ENCODE data around the gene VTI1A.

The VTI1A gene

GRCh38 chr10:112601214-112602090 lies 154.4 kb downstream of the VTI1A start:
- no peak for DNase-seq

DNA sequence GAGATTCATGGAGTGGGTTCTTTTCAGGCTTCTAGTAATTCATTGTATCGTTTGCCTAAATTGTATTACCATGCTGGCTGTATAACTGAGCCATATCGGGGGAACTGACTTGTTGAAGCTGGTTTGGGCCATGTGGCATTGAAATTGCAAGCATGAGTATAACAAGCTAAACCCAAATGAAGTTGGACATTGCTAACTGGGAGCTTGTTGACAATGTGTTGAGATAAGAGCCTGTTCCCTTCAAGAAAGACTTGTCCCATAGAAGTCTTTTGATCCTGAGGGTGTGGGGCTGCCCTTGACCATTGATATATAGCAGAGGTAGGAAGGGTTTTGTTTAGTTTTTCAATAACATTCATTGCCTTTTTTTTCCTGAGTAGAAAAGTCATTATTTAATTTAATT lies 156.0 kb downstream of the VTI1A start:
- DNase-seq, result no peak

- no peak for DNase-seq
Observed at GRCh38 chr10:112605063-112605462, 158.0 kb downstream of the VTI1A start.

DNA sequence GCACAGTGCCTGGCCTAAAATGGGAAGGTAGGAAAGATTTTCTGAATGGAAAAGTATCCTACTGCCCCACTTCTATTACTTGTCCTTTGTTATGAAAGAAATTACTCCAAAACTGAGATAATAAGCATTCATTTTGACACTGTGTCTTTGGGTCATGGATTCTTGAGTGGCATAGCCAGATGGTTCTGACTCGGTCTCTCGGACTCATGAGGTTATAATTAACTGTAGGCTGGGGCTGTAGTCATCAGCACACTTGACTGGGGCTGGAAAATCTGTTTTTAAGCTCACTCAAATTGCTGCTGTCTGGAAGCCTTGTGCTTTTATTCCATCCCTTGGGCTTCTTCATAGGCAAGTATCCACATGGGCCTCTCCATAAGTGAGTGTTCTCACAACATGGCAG lies 160.5 kb downstream of the VTI1A start:
- DNase-seq, result no peak

DNA sequence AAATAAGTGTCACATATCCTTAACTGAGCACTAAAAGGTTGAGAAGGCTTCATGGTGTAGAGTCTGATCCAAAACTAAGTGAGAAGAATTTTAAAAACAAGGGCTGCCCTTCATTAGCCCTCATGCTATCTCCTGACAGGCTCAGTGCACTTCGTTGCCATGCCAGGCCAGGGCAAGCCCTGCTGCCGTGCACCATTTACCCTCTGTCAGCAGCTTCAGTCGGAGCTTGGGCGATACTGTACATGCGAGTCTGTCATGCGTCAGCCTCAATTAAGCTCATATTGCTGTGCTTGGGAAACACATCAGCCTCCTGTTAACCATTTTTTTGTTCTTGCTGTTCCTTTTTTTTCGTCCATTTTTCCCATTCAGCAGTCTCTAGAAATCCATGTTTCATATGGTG lies 166.6 kb downstream of the VTI1A start:
- DNase-seq, result no peak

DNA sequence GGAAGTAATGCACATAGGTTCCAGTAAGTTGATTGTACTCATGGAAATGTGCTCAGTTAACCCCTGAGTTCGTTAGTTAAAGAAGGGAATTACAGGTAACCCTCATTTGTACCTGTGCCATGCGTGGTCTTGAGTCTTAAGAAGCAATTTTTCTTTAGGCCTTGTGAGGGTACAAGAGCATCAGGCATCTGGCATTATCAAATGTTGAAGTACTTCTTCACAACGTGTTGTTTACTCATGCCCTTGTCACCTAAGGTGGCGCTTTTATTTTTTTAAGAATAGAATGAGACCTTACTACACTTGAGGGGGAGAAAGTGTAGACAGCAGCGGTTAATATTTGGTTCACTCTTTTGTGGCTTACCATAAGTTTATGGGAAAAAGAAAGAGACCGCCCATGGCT lies 167.1 kb downstream of the VTI1A start:
- no peak for DNase-seq

- DNase-seq, result no peak
Observed at GRCh38 chr10:112614586-112614985, 167.6 kb downstream of the VTI1A start.

GRCh38 chr10:112615269-112615668 lies 168.3 kb downstream of the VTI1A start:
- no peak for DNase-seq

- DNase-seq, result no peak
Observed at GRCh38 chr10:112616647-112617046, 169.6 kb downstream of the VTI1A start.

DNA sequence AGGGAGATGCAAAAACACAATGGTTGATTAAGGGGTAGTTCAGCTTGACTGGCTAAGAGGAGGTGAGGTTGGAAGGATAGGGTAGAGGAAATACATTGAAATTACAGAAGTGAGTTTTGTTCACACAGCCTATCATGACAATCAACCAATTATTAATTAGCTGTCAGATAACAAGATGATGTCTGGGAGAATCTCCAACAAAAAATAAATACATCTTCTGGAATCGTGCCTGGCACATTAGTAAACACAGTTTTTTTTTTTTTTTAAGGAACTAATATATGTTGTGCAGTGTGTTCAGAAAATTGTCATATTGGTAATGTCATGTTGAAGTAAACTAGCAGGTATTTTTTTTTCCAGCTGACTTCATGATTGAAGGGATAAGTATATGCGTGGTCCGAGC lies 171.8 kb downstream of the VTI1A start:
- no peak for DNase-seq

DNA sequence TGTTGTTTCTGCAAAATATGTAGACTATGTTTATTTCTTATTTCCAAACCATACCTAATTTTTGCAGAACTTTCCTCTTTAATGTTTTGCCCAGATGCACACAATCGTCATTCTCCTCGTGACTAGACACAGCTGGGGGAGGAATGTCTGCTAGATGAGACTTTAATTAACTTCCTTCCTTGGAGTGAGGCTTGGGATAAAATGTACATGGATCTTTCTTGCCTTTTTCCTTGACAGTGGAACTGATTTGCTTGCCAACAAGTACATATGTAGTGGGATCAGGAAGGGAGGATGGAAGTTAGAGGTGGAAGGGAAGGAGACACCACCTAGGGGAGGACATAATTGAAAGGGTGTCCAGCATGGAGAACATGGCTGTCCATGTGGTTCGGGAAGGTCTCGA lies 172.5 kb downstream of the VTI1A start:
- DNase-seq, result no peak

GRCh38 chr10:112622786-112623185 lies 175.8 kb downstream of the VTI1A start:
- DNase-seq, result no peak

- no peak for DNase-seq
Observed at GRCh38 chr10:112624546-112625048, 177.6 kb downstream of the VTI1A start.

DNA sequence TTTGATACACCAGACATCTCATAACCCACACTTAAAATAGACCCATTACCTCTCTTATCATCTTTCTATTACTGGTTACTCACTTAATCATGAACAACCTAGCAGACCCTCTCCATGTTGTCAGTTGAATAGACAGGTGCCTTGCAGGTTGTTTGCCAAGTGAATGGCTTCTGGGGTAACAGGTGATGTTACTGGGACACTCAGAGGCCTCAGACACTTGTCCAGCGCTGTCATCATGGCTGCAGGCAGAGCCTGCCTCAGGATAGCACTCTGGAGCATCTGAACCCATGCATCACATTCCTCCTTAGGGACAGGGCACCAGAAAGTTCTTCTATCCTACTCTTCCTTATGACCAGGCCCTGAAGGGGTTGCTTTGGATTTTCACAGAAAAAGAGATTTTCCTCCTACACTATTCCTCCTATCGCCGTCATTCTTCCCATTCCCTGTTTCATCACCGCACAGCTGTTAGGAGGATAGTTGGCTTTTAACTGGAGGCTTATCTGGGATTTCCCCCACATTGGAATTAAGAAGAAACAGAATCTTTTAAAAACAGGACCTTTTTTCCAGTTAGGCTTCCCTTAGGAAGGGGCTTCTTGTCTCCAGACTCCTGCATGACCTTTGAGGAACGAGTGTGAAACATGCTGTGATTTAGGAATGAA lies 182.1 kb downstream of the VTI1A start:
- DNase-seq, result no peak

- no peak for DNase-seq
Observed at GRCh38 chr10:112631501-112632400, 184.7 kb downstream of the VTI1A start.

- DNase-seq, result no peak
Observed at GRCh38 chr10:112634096-112634830, 187.2 kb downstream of the VTI1A start.

DNA sequence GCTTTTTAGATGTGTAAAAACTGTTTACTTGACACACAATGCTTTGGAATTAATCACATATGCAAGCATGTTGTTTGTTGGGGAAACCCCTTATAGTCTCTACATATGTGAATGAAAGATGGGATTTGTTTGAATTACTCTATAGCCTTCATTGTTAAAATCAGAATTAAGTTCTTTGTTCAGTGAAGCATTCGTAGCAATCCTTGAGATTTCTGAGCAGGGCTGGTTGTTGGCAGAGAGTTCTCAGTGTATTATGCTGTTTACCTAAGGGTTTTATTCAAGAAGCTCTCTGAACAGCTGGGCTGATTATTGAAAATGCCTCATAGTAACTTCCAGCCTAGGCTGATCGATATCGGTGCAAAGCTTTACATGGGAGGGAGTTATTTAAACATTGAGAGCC lies 190.9 kb downstream of the VTI1A start:
- DNase-seq, result no peak

DNA sequence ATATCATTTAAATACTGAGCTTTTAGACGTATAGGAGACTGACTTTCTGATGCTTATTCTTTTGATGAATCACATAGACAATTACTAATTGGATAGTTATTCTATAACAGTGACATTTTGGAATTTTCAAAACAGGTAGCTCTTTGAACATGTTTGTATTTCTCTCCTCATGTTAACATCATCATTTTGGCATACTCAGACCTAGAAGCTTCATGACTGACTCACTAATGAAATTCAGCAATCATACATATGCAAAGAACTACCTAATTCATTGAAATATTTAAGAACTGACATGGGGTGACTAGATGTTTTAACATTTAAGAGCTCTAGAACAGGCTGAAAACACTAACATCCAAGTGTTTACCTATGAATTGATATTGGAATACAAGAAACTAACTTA lies 192.3 kb downstream of the VTI1A start:
- DNase-seq, result no peak

DNA sequence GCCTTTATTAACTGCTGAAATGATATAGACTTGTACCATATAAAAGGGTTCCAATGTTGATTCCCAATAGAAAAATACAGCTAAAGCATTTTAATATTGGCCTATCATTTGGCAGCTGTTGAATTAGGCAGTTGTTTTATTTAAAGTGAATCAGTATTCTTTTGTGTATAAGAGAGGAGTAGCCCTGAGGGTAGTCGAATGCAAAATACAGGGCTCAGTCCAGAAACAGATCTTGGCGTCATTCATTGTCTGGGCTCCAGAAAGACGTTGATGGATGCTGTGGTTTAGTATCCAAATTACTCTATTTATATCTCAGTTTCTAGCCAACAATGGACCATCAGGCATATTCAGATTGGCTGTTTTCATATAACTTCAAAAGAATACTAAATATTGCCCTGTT lies 193.6 kb downstream of the VTI1A start:
- DNase-seq, result no peak

DNA sequence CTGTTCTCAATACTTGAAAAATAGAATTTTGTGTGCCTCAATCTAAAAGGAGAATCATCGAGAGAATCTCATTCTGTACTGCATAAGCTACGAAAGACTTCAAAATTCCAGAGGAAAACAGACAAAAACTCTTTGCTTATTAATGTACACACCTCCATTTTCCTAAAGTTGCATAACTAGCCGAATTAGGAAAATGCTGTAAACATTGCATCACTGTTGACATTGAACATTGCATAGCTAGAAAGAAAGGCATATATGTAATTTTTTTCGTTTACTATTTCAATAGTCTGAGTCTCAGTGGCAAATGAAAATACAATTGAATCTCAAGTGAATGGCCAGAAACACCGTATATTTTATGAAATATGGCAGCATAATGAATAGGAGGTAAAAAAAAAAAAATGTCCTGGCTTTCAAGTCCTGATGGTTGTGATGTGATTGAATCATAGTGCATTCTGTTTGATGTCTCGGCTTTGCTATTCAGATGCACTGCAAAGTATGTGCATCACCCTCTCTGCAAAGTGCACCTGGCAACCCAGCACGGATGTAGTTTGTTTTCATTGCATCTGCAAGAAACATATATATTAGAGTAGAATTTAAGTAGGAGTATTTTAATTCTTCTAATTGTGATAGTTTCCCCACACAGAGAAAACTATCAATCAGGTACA lies 196.7 kb downstream of the VTI1A start:
- no peak for DNase-seq

GRCh38 chr10:112644265-112644645 lies 197.2 kb downstream of the VTI1A start:
- DNase-seq, result no peak

All from CD4-positive, alpha-beta T cell treated with Interleukin-12 subunit alpha and Interleukin-12 subunit beta, for 1 hour (primary cell).